Measurements from ENCODE around the gene LAMC1.

LAMC1 gene

DNA sequence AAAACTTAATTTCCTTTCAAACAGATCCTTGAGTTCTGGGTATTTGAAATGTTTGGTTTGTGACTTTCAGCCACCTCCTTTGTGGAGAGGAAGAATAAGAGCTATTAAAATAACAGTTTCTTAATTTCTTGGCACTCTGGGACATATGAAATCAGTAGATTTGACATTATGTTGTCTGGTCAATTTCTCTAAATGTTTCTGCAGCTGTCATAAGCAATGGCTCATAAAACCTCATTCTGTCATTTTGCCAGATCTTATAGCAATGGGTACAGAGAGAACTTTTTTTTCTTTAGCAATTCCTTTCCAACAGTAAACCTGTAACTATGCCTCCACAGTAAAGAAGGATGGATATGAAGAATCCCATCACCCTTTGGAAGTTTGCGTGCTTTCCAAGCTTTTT lies 52.6 kb downstream of the LAMC1 start:
- DNase-seq (ENCODE audit: insufficient read length, low spot score): no peak
- no peak for FAIRE-seq

DNA sequence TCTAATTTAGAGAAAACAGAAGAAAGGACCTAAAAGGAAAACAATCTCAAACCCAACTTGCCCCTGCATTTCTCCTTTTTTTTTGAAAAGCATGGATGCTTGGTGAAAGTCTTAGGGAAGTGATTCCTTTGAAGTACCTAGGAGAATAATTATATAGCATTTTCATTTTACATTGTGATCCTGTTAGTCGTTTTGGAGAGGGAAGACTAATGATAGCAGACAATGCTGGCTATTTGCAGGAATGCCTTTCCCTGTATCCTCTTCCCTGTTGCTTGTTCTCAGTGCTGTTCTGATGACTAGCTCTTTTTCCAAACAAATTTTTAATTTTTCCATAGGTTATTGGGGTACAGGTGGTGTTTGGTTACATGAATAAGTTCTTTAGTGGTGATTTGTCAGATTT lies 53.9 kb downstream of the LAMC1 start:
- DNase-seq (ENCODE audit: insufficient read length, low spot score) (peak; percentile 17), FAIRE-seq (no peak)

GRCh38 chr1:183079712-183080388 lies 56.6 kb downstream of the LAMC1 start:
- no peak for FAIRE-seq
- no peak for DNase-seq (ENCODE audit: insufficient read length, low spot score)

DNA sequence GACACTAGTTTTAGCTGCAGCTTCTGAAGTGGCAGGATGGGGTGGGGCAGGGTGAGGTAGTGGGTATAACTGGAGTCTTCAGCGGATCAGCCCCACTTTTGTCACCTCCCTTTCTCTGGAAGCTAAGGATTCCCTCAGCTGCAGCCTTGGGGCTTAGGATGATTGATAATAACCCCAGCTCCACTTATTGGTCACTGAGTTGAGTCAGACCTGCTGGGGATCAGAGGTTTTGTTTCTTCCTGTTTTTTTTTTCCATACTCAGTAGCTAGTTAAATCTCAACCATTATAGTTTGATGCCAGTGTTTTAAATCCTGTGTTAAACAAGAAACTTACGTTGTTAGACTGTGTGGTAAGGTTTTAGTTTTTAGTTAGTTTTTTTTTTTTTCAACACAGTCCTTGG lies 57.2 kb downstream of the LAMC1 start:
- DNase-seq (ENCODE audit: insufficient read length, low spot score) (peak; percentile 46), FAIRE-seq (no peak)

DNA sequence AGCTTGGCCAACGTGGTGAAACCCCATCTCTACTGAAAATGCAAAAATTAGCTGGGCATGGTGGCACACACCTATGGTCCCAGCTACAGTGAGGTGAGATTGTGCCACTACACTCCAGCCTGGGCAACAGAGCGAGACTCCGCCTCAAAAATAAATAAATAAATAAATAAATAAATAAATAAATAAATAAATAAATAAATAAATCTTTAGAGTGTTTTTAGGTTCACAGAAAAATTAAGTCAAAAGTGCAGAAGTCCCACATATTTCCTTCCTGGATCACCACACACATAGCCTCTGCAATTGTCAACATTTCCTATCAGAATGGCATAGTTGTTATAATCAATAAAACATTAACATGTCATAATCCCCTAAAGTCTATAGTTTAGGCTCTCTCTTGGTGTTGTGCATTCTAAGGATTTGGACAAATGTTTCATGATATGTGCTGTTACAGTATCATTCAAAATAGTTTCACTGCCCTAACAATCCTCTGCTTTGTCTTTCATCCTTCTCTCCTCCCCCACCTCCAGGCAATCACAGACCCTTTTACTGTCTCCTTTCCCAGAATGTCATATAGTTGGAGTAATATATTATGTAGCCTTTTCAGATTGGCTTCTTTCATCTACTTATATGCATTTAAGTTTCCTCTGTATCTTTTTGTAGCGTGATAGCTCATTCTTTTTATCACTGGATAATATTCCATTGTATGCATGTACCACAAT lies 58.3 kb downstream of the LAMC1 start:
- no peak for FAIRE-seq

GRCh38 chr1:183082650-183083049 lies 59.4 kb downstream of the LAMC1 start:
- no peak for FAIRE-seq
- no peak for DNase-seq (ENCODE audit: insufficient read length, low spot score)

More for the DNA sequence above, 58.3 kb downstream of the LAMC1 start:
- no peak for DNase-seq (ENCODE audit: insufficient read length, low spot score)

DNA sequence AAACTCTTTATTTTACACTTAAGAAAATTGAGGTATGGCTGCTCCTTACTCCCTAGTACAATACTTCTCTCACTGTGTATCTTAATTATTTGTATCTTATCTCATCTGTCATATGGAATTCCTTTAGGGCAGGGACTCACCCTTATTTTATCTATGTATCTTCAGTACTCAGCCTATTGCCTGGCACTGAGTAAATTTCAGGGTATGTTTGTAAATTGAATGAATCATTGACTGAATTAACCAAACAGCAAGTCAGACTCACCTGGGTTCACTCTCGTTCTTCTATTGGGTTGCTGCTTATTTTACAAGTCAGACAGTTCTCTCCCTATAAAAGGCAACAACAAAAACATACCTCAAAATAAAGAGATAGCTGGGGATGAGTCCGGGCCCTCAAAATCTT lies 63.8 kb downstream of the LAMC1 start:
- FAIRE-seq (no peak), DNase-seq (ENCODE audit: insufficient read length, low spot score) (no peak)

DNA sequence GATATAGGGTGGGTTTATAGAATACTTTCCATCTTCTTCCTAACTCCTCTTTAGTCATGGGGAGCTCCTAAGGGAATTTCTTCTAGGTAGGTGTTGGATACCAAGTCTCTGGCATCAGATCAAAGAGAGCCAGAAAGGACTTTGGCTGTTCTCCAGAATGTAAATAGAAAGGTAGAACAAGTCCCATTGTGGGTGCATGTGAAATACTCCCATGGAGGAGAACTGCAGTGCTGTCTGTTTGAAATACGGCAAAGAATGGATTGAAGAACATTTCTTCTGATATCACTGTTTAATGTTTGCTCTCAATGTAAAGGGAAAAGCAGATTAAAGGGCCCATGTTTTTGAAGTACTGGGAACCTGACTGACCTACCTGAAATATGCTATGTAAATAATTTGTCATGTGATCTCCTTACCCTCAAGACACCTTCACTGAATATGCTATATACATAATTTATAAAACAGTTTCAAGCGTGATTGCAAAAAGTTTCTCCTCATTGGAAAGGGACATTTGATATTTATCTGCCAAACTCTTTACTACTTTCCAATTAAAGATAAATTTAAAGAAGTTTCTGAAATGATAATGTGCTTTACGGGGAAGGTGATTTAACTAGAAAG lies 65.9 kb downstream of the LAMC1 start:
- FAIRE-seq: no peak

DNA sequence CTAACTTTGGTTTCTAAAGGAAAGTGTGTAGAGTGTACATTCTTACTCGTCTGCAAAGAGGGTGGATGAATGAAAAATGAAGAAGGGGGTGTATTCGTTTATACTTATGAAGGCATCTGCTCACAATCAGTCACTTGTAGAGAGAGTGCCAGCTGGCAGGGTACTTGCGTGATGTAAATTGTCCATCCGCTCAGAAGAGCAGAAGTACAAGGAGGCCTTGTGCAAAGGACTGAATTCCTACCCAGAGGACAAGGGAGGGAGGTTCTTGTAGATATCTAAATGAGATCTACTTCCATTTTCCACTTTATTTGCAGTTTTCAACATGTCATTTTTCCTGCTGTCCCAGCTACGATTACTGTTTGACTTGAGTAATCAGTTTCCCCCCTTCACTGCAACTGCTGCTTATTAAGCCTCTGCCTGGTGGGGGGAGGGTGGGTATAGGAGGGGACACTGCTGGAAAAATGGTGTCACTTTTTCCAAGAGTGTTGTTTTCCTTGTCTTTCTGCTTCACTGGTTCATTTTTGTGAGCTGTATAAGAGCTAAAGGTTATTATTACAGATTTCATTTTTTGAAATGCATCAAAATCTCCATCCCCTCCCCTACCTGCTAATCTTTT lies 67.3 kb downstream of the LAMC1 start:
- DNase-seq (ENCODE audit: insufficient read length, low spot score): no peak
- no peak for FAIRE-seq

More for the DNA sequence above, 65.9 kb downstream of the LAMC1 start:
- no peak for DNase-seq (ENCODE audit: insufficient read length, low spot score)

- FAIRE-seq: no peak
- DNase-seq (ENCODE audit: insufficient read length, low spot score): no peak
Observed at GRCh38 chr1:183091181-183091580, 68.0 kb downstream of the LAMC1 start.

DNA sequence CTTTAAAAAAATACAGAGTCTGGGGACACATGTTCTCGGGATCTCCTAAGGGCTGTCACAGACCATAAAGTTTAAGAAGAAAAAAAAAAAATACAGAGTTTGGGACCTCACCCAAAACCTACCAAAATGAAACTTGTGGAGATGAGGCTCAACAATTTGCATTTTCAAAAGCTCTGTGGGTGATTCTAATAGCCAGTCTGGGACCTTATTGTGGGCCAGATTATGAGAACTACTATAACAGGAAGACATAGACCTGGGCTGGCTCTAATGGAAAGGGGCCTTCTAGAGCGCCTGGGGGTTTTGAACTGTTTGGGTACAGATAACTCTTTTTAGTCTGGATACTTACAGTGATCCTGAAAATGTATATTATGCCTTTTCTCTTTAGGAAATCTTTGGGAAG lies 69.1 kb downstream of the LAMC1 start:
- DNase-seq (ENCODE audit: insufficient read length, low spot score): no peak
- FAIRE-seq: no peak

DNA sequence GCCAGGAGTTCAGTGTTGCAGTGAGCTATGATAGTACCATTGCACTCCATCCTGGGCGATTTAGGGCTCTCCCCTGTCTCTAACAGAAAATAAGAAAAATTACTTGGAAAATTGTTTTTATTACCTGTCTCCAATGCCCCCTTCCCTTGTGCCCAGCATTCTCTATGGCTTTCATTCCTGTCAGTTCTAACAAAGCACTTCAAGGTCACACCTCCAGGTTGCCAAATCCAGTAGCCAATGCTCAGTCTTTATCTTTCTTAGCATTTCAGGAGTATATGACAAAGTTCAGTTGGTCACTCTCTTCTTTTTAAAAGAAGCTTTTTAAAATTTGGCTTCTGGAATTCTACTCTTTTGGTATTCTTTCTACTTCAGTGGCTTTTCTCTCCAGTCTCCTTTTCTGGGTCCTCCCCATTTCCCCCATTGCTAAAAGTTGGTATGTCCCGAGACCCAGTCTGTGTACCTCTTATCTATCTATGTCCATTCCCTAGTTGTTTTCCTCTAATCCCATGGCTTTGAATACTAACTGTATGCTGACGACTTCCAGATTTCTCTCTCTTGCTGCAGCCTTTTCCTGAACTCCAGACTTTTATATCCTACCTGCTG lies 69.9 kb downstream of the LAMC1 start:
- FAIRE-seq (no peak), DNase-seq (ENCODE audit: insufficient read length, low spot score) (no peak)

DNA sequence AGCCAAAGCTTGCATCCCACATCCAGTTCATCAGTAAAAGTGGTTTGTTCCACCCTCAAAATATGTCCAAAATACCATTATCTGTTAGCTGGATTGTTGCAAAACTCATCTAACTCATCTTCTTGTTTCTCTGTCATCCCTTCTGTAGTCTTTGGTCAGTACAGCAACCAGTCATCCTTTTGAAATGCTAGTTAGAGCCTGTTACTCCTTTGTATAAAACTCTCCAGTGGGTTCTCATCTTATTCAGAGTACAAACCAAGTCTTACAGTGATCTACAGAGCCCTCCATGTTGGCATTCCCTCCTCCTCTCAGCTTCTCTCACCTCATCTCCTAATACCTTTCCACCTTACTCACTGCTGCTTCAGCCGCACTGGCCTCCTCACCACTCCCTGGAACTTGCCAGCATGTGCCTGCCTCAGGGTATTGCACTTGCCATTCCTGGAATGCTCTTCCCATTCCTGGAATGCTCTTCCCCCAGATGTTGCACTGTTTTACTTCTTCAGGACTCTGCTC lies 70.6 kb downstream of the LAMC1 start:
- DNase-seq (ENCODE audit: insufficient read length, low spot score) (peak; percentile 53), FAIRE-seq (no peak)

DNA sequence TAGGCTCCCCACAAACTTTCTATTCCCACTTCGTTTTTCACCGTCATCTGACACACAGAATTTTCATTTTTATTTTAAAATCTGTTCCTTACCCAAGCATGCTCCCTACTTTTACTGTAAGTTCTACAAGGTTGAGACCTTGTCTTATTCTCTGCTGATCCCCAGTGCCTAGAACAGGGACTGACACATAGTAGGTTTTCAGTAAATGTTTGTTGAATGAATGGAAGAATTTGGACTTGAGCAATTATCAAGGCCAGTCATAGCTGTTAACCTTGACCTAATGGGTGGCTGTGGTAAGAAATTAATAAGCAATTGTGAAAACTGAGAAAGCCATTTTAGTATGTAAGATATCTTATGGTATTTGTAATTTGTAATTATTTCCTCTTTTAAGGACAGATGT lies 71.1 kb downstream of the LAMC1 start:
- FAIRE-seq: no peak
- no peak for DNase-seq (ENCODE audit: insufficient read length, low spot score)

DNA sequence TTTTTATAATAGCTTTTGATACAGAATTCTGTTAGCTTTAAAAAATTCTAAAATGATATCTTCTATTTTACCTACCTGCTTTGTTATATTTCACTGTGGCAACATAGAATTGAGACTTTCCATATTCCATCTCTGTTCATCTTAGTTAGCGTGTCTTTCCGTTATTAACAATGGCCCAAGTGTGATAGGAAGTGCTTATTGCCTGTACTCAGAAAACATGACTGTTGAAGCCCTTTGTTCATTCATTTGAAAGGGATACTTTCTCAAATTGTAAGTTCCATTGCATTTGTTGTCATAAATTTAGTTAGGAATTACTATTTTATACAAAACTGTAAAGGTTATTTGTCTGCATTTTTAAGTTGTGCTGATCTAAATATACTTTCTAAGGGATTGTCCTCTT lies 73.1 kb downstream of the LAMC1 start:
- FAIRE-seq: no peak
- no peak for DNase-seq (ENCODE audit: insufficient read length, low spot score)

GRCh38 chr1:183096894-183097293 lies 73.7 kb downstream of the LAMC1 start:
- FAIRE-seq (no peak), DNase-seq (ENCODE audit: insufficient read length, low spot score) (no peak)

GRCh38 chr1:183097438-183098051 lies 74.3 kb downstream of the LAMC1 start:
- FAIRE-seq (no peak), DNase-seq (ENCODE audit: insufficient read length, low spot score) (no peak)

DNA sequence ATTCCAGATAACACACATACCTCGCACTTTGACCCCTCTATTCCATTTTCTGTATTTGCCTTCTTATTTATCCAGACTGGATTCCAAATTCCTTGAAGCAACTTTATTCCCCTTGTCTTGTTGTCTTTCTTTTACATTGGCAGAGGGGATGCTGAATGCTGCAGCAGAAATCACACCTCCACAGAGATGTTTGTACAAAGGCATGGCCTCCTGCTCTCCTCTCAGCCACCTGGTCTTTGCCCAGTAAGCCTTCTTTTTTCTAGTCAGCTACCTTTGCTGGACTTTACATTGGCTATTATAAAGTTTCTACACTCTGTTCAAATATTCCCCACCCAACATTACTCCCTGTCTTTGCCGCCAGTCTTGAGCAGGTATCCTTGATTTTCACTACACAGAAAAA lies 75.1 kb downstream of the LAMC1 start:
- DNase-seq (ENCODE audit: insufficient read length, low spot score) (no peak), FAIRE-seq (no peak)

GRCh38 chr1:183100361-183100974 lies 77.2 kb downstream of the LAMC1 start:
- DNase-seq (ENCODE audit: insufficient read length, low spot score): no peak
- FAIRE-seq: no peak

DNA sequence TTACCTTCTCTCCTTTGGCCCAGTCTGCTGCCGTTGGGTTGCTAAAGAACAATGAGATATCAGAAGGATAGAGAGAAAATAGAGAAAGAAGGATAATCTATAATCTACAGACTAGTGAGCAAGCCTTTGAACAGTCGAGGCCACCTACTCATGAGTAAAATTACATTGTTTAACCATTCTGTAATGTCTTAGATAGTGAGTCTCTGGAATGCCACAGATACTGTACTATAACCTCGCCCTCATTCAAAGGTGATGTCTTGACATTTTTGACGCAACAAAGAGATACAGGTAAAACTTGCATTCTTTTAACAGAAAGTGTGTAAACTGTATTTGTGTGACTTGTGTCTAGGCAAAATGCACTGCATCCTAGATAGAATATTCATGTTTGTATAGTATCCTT lies 77.9 kb downstream of the LAMC1 start:
- no peak for FAIRE-seq
- DNase-seq (ENCODE audit: insufficient read length, low spot score): no peak

Measured in HTR-8/SVneo (cell line).